Thyroid gland (tissue), 4 donors: ENCODE measurements around the gene COX19. TPM values are rescaled to one million over a fixed set of nuclear protein-coding genes. Genes with fewer than 3 reads are reported as not detected.

ENCODE experiments used
- DNase-seq, 2 donors: peaks; one replicate each; pipeline ENCODE4 v3.0.0-alpha.2; 2019
- H3K27ac ChIP-seq, 3 donors: fragments of 200-600 bp; sonication (generic); 1 replicate in 2 of 3; 2 replicates in 1 of 3; pipeline ENCODE4 v1.5.1; 2016 to 2019; ENCODE audit warnings: mild to moderate bottlenecking in 1 of 3, moderate library complexity in 1 of 3
- H3K27me3 ChIP-seq: fragments of 200-600 bp; sonication (generic); one replicate; pipeline ENCODE4 v1.5.1; 2019
- H3K36me3 ChIP-seq, 2 donors: fragments of 200-600 bp; sonication (generic); one replicate each; pipeline ENCODE4 v1.5.1; 2016 to 2019
- H3K4me1 ChIP-seq, 2 donors: fragments of 200-600 bp; sonication (generic); one replicate each; pipeline ENCODE4 v1.5.1; 2017 to 2019
- H3K4me3 ChIP-seq, 3 donors: fragments of 200-600 bp; sonication (generic); replicated peaks in 1 of 3; 1 replicate in 2 of 3; 2 replicates in 1 of 3; pipeline ENCODE4 v1.5.1; 2016; ENCODE audit warnings: mild to moderate bottlenecking in 1 of 3
- H3K9me3 ChIP-seq: fragments of 200-600 bp; sonication (generic); one replicate; pipeline ENCODE4 v1.5.1; 2017
- POLR2A ChIP-seq, 2 donors: fragments of 450-650 bp; IDR thresholded peaks; one replicate each; pipeline ENCODE4 v1.6.1; 2017; ENCODE audit warnings: antibody characterized with exemption in 2 of 2, mild to moderate bottlenecking in 2 of 2, moderate library complexity in 1 of 2
- WGBS, 2 donors: methylation state at CpG; one replicate each; pipeline ENCODE4 v1.1.5; 2017; 5-methylcytosine and 5-hydroxymethylcytosine counted together
- intact Hi-C: fragments of 100-400 bp; cut with DNase I; formaldehyde crosslinking; loops from one replicate; pipeline ENCODE4 v1.15.1; 2023
- total RNA-seq, 4 donors: library from RNA; depleted of rRNA; stranded (reverse); fragments of >200 nt; gene quantifications; one replicate each; pipeline ENCODE4 v1.2.3, GENCODE V29; 2016
- TF ChIP-seq, protein P1 (sequence below), 6 experiments: fragments of 200-600 bp in 3 of 6; fragments of 450-650 bp in 3 of 6; sonication (generic) in 3 of 6; IDR thresholded peaks; one replicate each; pipeline ENCODE4 v1.5.1; 2016 to 2019; ENCODE audit warnings: antibody characterized with exemption in 6 of 6, mild to moderate bottlenecking in 2 of 6, inconsistent platforms in 1 of 6, moderate library complexity in 1 of 6

The COX19 gene
- total RNA-seq, 4 donors from 2014 or later = 8.2 to 28.2 (median 17.8) TPM

DNA sequence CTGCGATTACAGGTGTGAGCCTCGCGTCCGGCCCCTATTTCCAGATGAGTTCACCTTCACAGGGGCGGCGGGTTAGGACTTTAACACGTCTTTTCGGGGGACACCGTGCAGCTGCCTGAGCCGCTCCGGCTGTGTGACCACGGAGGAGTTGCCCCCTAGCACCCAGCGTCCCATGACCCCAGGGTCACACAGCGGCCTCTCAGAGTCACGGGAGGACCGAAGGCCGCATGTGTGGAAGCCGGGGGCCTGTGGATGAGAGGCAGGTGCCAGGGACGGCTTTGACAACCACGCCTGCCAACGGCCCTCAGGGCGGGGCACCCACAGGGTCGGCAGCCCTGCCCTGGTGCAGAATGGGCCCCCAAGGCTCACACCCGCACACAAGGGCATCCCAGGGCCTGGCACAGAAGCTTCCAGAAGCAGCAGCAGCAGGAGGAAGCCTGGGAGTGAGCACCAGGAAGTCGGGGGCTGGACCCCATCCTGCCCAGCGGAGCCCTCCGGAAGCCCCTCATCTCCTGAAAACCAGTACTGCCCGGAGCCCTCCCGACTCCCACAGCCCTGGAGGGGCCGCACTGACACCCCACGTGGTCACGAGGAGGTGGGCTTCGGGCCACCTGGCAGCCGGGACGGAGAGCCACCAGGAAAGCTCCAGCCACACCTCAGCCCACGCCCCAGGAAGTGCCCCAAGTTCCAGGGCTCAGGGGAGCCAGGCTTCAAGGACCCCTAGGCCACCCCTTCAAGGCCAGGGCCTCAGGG is 53.6 kb downstream of the COX19 start:
- peak; percentile 1 for DNase-seq
- Histone ChIP-seq H3K36me3 (no peaks in the 10 kb centered on the region), H3K4me1 (peaks cover 0 to 3% of the 10 kb centered on the region in 2 donors), H3K4me3 (no peak overlapping the region), H3K27ac (no peak overlapping the region), H3K9me3 (no peaks in the 10 kb centered on the region), H3K27me3 (no peaks in the 10 kb centered on the region)
- TF ChIP-seq POLR2A (IDR thresholded peaks at IDR 0.05) = no peak
- TF ChIP-seq, protein P1, sequence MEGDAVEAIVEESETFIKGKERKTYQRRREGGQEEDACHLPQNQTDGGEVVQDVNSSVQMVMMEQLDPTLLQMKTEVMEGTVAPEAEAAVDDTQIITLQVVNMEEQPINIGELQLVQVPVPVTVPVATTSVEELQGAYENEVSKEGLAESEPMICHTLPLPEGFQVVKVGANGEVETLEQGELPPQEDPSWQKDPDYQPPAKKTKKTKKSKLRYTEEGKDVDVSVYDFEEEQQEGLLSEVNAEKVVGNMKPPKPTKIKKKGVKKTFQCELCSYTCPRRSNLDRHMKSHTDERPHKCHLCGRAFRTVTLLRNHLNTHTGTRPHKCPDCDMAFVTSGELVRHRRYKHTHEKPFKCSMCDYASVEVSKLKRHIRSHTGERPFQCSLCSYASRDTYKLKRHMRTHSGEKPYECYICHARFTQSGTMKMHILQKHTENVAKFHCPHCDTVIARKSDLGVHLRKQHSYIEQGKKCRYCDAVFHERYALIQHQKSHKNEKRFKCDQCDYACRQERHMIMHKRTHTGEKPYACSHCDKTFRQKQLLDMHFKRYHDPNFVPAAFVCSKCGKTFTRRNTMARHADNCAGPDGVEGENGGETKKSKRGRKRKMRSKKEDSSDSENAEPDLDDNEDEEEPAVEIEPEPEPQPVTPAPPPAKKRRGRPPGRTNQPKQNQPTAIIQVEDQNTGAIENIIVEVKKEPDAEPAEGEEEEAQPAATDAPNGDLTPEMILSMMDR (IDR thresholded peaks at IDR 0.05) = no peak
- intact Hi-C loops = no loop called here
- WGBS, 2 donors = 79 to 89% methylated on average over 16 to 24 of the region's 36 CpGs

DNA sequence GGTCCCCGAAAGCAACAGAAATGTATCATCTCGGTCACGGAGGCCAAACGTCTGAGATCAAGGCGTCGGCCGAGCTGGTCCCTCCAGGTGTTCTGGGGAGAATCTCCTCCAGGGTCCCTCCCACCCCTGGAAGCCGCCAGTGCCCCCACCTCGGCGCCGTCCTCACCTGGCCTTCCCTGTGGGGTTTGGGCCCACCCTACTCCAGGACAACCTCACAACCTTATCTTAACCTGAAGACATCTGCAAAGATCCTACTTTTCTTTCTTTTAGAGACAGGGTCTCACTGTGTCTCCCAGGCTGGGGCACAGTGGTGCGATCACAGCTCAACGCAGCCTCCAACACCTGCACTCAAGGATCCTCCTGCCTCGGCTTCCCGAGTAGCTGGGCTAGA is 54.3 kb downstream of the COX19 start:
- H3K36me3 ChIP-seq = no peaks in the 10 kb centered on the region
- H3K27me3 ChIP-seq = no peaks in the 10 kb centered on the region
- TF ChIP-seq, protein P1 (IDR thresholded peaks at IDR 0.05) = no peak
- no peak for TF ChIP-seq POLR2A (IDR thresholded peaks at IDR 0.05)
- peaks cover 6 to 10% of the 10 kb centered on the region in 2 donors for H3K4me1 ChIP-seq
- no peak overlapping the region for H3K4me3 ChIP-seq
- intact Hi-C loops = no loop called here
- WGBS, 2 donors = 90 to 93% methylated on average over 15 of the region's 15 CpGs
- DNase-seq = peak in 1 of 2 donors; percentile 0
- no peak overlapping the region for H3K27ac ChIP-seq
- no peaks in the 10 kb centered on the region for H3K9me3 ChIP-seq

DNA sequence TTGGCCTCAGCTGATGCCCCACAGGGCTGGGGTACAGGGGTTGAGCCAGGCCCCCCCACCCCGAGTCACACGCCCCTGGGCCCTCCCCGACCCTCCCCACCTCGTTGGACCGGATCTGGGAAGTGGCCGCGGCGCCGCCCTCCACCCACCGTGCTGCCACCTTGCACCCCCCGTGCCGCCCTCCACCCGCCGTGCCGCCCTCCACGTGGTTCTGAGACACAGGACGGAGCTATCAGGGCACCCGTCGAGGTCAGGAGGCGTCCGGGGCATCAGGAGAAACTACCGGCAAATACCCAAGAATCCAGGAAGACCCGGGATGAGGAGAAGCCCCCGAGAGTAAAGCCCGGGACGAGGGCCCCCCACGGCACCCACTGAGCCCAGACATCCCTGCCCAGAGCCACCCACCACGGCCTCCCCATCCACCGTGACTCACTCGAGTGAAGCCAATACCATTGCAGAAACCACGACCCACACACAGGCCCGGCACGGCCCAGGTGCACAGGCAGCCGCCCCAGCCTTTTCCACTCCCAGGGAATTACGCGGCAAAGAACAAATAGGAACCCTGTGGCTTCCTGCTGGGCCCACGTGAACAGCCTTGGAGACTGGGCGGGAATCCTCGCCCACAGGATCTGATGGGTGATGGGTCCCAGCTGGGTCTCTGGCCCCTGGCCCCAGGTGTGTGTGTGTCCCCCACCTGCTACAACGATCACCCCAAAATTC is 54.8 kb downstream of the COX19 start:
- Histone ChIP-seq H3K36me3 (no peaks in the 10 kb centered on the region), H3K9me3 (no peaks in the 10 kb centered on the region), H3K27me3 (no peaks in the 10 kb centered on the region), H3K27ac (no peak overlapping the region), H3K4me3 (no peak overlapping the region), H3K4me1 (peaks cover 8 to 15% of the 10 kb centered on the region in 2 donors)
- DNase-seq = peak in 1 of 2 donors; percentile 0
- intact Hi-C loops = no loop called here
- 91 to 93% methylated on average over 29 to 30 of the region's 40 CpGs for WGBS, 2 donors
- TF ChIP-seq, protein P1 (IDR thresholded peaks at IDR 0.05) = no peak
- TF ChIP-seq POLR2A (IDR thresholded peaks at IDR 0.05) = no peak

DNA sequence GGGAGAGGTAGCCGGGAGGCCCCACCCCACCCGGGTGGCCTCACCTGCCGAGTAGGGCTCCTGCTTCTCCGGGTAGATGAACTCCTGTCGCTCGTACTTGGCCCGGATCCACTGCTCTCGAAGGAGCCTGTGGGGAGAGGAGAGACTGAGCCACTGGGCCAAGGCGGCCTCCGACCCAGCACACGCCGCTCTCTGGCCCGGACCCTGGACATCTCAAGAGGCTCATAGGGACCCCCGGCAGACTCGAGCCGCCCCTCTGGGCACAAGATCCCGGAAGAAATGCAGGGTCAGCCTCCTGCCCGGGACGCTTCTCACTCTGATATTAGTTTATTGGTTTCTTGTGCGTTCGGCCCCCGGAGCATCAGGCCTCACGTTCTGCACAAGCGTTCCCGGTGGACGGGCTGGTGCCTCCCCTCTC is 55.4 kb downstream of the COX19 start:
- TF ChIP-seq, protein P1 (IDR thresholded peaks at IDR 0.05) = no peak
- TF ChIP-seq POLR2A (IDR thresholded peaks at IDR 0.05) = no peak
- no peak overlapping the region for H3K27ac ChIP-seq
- peak; percentile 73 to 80 for DNase-seq
- no peak overlapping the region for H3K4me3 ChIP-seq
- H3K4me1 ChIP-seq = peaks cover 8 to 16% of the 10 kb centered on the region in 2 donors
- no peaks in the 10 kb centered on the region for H3K27me3 ChIP-seq
- no peaks in the 10 kb centered on the region for H3K9me3 ChIP-seq
- H3K36me3 ChIP-seq = no peaks in the 10 kb centered on the region
- intact Hi-C loops = no loop called here
- 54 to 56% methylated on average over 24 to 25 of the region's 26 CpGs for WGBS, 2 donors

- no peaks in the 10 kb centered on the region for H3K36me3 ChIP-seq
- H3K4me1 ChIP-seq = peaks cover 8 to 22% of the 10 kb centered on the region in 2 donors
- 86 to 93% methylated on average over 4 to 10 of the region's 13 CpGs for WGBS, 2 donors
- H3K9me3 ChIP-seq = no peaks in the 10 kb centered on the region
- no peaks in the 10 kb centered on the region for H3K27me3 ChIP-seq
- H3K4me3 ChIP-seq = no peak overlapping the region
- peak in 1 of 2 donors; percentile 1 for DNase-seq
- intact Hi-C loops = no loop called here
- no peak overlapping the region for H3K27ac ChIP-seq
- TF ChIP-seq, protein P1 (IDR thresholded peaks at IDR 0.05) = no peak
- TF ChIP-seq POLR2A (IDR thresholded peaks at IDR 0.05) = no peak
Measured at GRCh38 chr7:919114-919442, 56.3 kb downstream of the COX19 start.
